Endothelial cell of umbilical vein (primary cell): ENCODE results near the gene TMEFF2. TPM values are rescaled to one million over a fixed set of nuclear protein-coding genes. Genes with fewer than 3 reads are reported as not detected.
"Not testable (repeated sequence)": the region's sequence is repeated elsewhere in the genome, so short reads cannot be mapped to it uniquely, and the experiment has no call there.

Source experiments
- BruUV-seq: library from RNA; stranded (reverse); fragments of 400-500 nt; replicated peaks from 2 replicates; lab custom pipeline; 2021; lab: Mats Ljungman, UMichigan
- CTCF ChIA-PET: fragments of 300-600, 350-600 bp; sonication (Branson Sonifier 250); formaldehyde crosslinking; loops from one replicate; lab custom pipeline; 2021; ENCODE audit warnings: antibody characterized with exemption, inconsistent platforms; lab: Charles Lee
- POLR2A ChIA-PET: fragments of 300-600, 350-600 bp; sonication (Branson Sonifier 250); formaldehyde crosslinking; loops from one replicate; lab custom pipeline; 2021; ENCODE audit warnings: antibody characterized with exemption, inconsistent platforms; lab: Charles Lee
- DNase-seq: peaks from one replicate; pipeline ENCODE4 v3.0.0-alpha.2; 2011; ENCODE audit warnings: low read depth, low spot score
- FAIRE-seq: peaks from 2 replicates; lab custom pipeline; 2011; peaks lifted over from hg19 to GRCh38; lab: Jason Lieb, UNC
- H2AFZ ChIP-seq: 2 replicates; pipeline ENCODE4 v1.6.0; 2012; ENCODE audit warnings: low read depth, low read length, control low read depth, inconsistent platforms
- H3K27ac ChIP-seq: 2 replicates; pipeline ENCODE4 v1.5.1; 2011; ENCODE audit warnings: low read depth, mild to moderate bottlenecking, control low read depth, low read length, moderate library complexity; ENCODE audit not compliant: insufficient read depth
- H3K27me3 ChIP-seq, 2 experiments: 2 replicates each; pipeline versions ENCODE4 v1.6.0 to v1.6.1; 2011; ENCODE audit warnings: low read length in 2 of 2, mixed read lengths in 1 of 2; ENCODE audit not compliant: control insufficient read depth in 2 of 2, insufficient read depth in 2 of 2
- H3K36me3 ChIP-seq, 2 experiments: 2 replicates in 1 of 2; 3 replicates in 1 of 2; pipeline ENCODE4 v1.5.1; 2011; ENCODE audit warnings: low read length in 2 of 2, mild to moderate bottlenecking in 1 of 2, moderate library complexity in 1 of 2; ENCODE audit not compliant: control insufficient read depth in 2 of 2, insufficient read depth in 2 of 2; ENCODE audit errors: extremely low read depth in 1 of 2
- H3K4me1 ChIP-seq: 3 replicates; pipeline ENCODE4 v1.5.1; 2011; ENCODE audit warnings: mild to moderate bottlenecking, low read length; ENCODE audit not compliant: control insufficient read depth, insufficient read depth; ENCODE audit errors: extremely low read depth
- H3K4me2 ChIP-seq: 2 replicates; pipeline ENCODE4 v1.6.1; 2011; ENCODE audit warnings: low read length, control low read depth, mixed read lengths; ENCODE audit not compliant: insufficient read depth
- H3K4me3 ChIP-seq, 3 experiments: fragments of 200-600 bp in 1 of 3; sonication (generic), shearing (Covaris generic) in 1 of 3; replicated peaks in 1 of 3; 2 replicates each; pipeline ENCODE4 v1.5.1; 2011 to 2016; ENCODE audit warnings: control low read depth in 3 of 3, low read length in 3 of 3, mild to moderate bottlenecking in 2 of 3, inconsistent platforms in 1 of 3, low read depth in 1 of 3, moderate library complexity in 1 of 3; ENCODE audit not compliant: insufficient read depth in 1 of 3
- H3K79me2 ChIP-seq: 2 replicates; pipeline ENCODE4 v1.6.0; 2012; ENCODE audit warnings: low read length, inconsistent platforms; ENCODE audit not compliant: control insufficient read depth, insufficient read depth
- H3K9ac ChIP-seq: replicated peaks from 2 replicates; pipeline ENCODE3; 2011; ENCODE audit warnings: low read length, control low read depth; ENCODE audit not compliant: insufficient read depth; ENCODE audit errors: extremely low read depth
- H3K9me1 ChIP-seq: replicated peaks from 3 replicates; pipeline ENCODE4 v1.6.0; 2011; ENCODE audit warnings: mild to moderate bottlenecking, low read length; ENCODE audit not compliant: control insufficient read depth, insufficient read depth; ENCODE audit errors: extremely low read depth
- H3K9me3 ChIP-seq: replicated peaks from 2 replicates; pipeline ENCODE4 v1.5.1; 2012; ENCODE audit warnings: low read length, inconsistent platforms; ENCODE audit not compliant: control insufficient read depth, insufficient read depth
- H4K20me1 ChIP-seq: replicated peaks from 2 replicates; pipeline ENCODE3; 2011; ENCODE audit warnings: mild to moderate bottlenecking, low read length; ENCODE audit not compliant: control insufficient read depth, insufficient read depth; ENCODE audit errors: extremely low read depth
- CTCF ChIP-seq, 2 donors: IDR thresholded peaks; 1 replicate in 1 of 2; 2 replicates in 1 of 2; pipeline ENCODE4 v1.5.1; 2011; ENCODE audit warnings: low read length in 2 of 2, mild to moderate bottlenecking in 2 of 2, moderate library complexity in 2 of 2, control low read depth in 1 of 2, inconsistent platforms in 1 of 2, low read depth in 1 of 2; ENCODE audit not compliant: insufficient read depth in 1 of 2; ENCODE audit errors: extremely low read depth in 1 of 2
- EZH2 ChIP-seq: IDR thresholded peaks from 2 replicates; pipeline ENCODE4 v1.6.1; 2012; ENCODE audit warnings: borderline replicate concordance, low read depth, mild to moderate bottlenecking, moderate library complexity, low read length, inconsistent platforms; ENCODE audit not compliant: severe bottlenecking
- FOS ChIP-seq: IDR thresholded peaks from 2 replicates; pipeline ENCODE4 v1.6.1; 2011; ENCODE audit warnings: mild to moderate bottlenecking, low read length, moderate library complexity, borderline replicate concordance; ENCODE audit not compliant: insufficient read depth
- JUN ChIP-seq: IDR thresholded peaks from 2 replicates; pipeline ENCODE4 v1.6.1; 2011; ENCODE audit warnings: borderline replicate concordance, low read depth; ENCODE audit not compliant: insufficient read length, insufficient read depth
- MAX ChIP-seq: IDR thresholded peaks from 2 replicates; pipeline ENCODE4 v1.6.1; 2011; ENCODE audit not compliant: insufficient read depth, insufficient read length
- MYC ChIP-seq: IDR thresholded peaks from one replicate; pipeline ENCODE4 v1.6.1; 2011; ENCODE audit warnings: mild to moderate bottlenecking, low read depth, low read length
- POLR2AphosphoS5 ChIP-seq: IDR thresholded peaks from 2 replicates; pipeline ENCODE4 v1.6.1; 2012; ENCODE audit warnings: low read depth, mild to moderate bottlenecking, control low read depth, low read length, moderate library complexity; ENCODE audit not compliant: insufficient read depth
- dilution Hi-C: fragments of 300-500 bp; cut with MboI; formaldehyde crosslinking; loops from one replicate; pipeline ENCODE4 v1.15.0; 2019; ENCODE audit warnings: low sequenced_read_pairs; ENCODE audit not compliant: extremely low pct_ligation_motif_present
- intact Hi-C: fragments of 100-400 bp; cut with micrococcal nuclease; formaldehyde crosslinking; loops from one replicate; pipeline ENCODE4 v1.10.0; 2022
- polyA plus RNA-seq, 4 experiments: library from polyadenylated mRNA; depleted of rRNA in 3 of 4; stranded (reverse) in 3 of 4; unstranded in 1 of 4; fragments of >200 nt; gene quantifications; 2 replicates each; pipeline versions ENCODE4 v1.2.1 to v1.2.3, GENCODE V29; 2011 to 2012; ENCODE audit warnings: missing spikeins in 1 of 4
- total RNA-seq: library from RNA; stranded (reverse); gene quantifications from 2 replicates; pipeline ENCODE4 v1.2.3, GENCODE V29; 2021

Gene TMEFF2
- total and polyA plus RNA-seq, 2 donors (not counting 3 experiments of a cell fraction or from before 2014, with no cell fraction given): 0.18 to 0.20 TPM

DNA sequence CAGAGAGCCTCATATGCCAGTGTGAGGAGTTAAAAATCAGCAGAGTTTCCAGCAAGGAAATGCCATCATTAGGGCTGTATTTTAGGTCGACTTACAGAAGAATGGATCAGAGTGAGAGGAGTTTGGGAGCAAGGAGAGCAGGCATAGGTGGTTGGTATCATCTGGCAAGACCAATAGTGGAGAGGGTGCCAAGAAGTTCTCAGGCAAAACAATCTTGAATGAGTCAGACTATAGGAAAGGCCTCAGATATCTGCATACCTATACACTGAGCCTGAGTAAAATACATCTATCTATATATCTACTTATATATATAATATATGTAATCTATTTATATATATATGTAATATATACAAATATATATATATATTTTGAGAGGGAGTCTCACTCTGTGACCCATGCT, 57.3 kb downstream of the TMEFF2 start:
- ChIA-PET CTCF (no interaction called here), POLR2A (no interaction called here)
- dilution Hi-C loops (no loop called here), intact Hi-C loops (no loop called here)
- FAIRE-seq: no peak
- no peaks in the 10 kb centered on the region for H3K4me1 ChIP-seq
- no peaks in the 10 kb centered on the region for H3K27me3 ChIP-seq
- no peak overlapping the region for H3K9ac ChIP-seq
- no peaks in the 10 kb centered on the region for H3K36me3 ChIP-seq
- TF ChIP-seq POLR2AphosphoS5: no peak
- no peak for TF ChIP-seq EZH2
- TF ChIP-seq FOS: no peak
- no peak for TF ChIP-seq MYC
- no peak for TF ChIP-seq JUN
- TF ChIP-seq MAX: no peak
- no peak for TF ChIP-seq CTCF (IDR thresholded peaks at IDR 0.05; ENCODE audit: extremely low read depth in 1 of 2, insufficient read depth in 1 of 2, low read depth in 1 of 2, low read length in 2 of 2)
- H3K4me3 ChIP-seq: no peak overlapping the region
- no TSS peak for BruUV-seq
- no peaks in the 10 kb centered on the region for H3K9me3 ChIP-seq
- H4K20me1 ChIP-seq: no peaks in the 10 kb centered on the region
- no peak for DNase-seq
- H3K27ac ChIP-seq: no peak overlapping the region
- no peaks in the 10 kb centered on the region for H3K9me1 ChIP-seq
- no peak overlapping the region for H3K4me2 ChIP-seq
- H3K79me2 ChIP-seq: no peaks in the 10 kb centered on the region
- H2AFZ ChIP-seq: no peak overlapping the region

DNA sequence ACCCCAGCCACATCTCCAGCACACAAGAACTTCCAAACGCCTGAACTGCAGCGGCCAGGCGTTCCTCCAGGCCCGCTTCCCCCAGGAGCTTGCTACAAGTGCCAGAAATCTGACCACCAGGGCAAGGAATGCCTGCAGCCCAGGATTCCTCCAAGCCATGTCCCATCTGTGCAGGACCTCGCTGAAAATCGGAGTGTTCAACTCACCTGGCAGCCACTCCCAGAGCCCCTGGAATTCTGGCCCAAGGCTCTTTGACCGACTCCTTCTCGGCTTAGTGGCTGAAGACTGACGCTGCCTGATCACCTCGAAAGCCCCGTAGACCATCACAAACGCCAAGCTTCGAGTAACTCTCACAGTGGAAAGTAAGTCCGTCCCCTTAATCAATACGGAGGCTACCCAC, 62.1 kb downstream of the TMEFF2 start:
- DNase-seq, H3K27ac ChIP-seq, H3K9ac ChIP-seq, H3K4me3 ChIP-seq, BruUV-seq, POLR2A ChIA-PET, H2AFZ ChIP-seq, H3K79me2 ChIP-seq, H3K4me1 ChIP-seq, CTCF ChIA-PET, dilution Hi-C loops, H4K20me1 ChIP-seq, H3K9me1 ChIP-seq, H3K9me3 ChIP-seq, H3K4me2 ChIP-seq, intact Hi-C loops, FAIRE-seq, H3K27me3 ChIP-seq, H3K36me3 ChIP-seq: not testable (repeated sequence)

DNA sequence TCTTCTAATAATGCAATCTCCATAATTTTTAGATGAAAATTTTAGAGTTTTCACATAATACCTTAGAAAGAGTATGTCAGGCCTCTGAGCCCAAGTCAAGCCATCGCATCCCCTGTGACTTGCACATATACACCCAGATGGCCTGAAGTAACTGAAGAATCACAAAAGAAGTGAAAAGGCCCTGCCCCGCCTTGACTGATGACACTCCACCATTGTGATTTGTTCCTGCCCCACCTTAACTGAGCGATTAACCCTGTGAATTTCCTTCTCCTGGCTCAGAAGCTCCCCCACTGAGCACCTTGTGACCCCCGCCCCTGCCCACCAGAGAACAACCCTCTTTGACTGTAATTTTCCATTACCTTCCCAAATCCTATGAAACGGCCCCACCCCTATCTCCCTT, 64.4 kb downstream of the TMEFF2 start:
- H4K20me1 ChIP-seq, intact Hi-C loops, BruUV-seq, POLR2A ChIA-PET, H3K27ac ChIP-seq, H3K9me3 ChIP-seq, H3K79me2 ChIP-seq, H3K4me3 ChIP-seq, H3K9ac ChIP-seq, H3K9me1 ChIP-seq, CTCF ChIA-PET, H3K36me3 ChIP-seq, H2AFZ ChIP-seq, DNase-seq, H3K4me1 ChIP-seq, FAIRE-seq, H3K27me3 ChIP-seq, dilution Hi-C loops, H3K4me2 ChIP-seq: not testable (repeated sequence)
